Gastrocnemius medialis (tissue), 4 donors: ENCODE measurements around the gene CPEB1.

Experiments
- POLR2A ChIP-seq, 2 donors: fragments of 450-650 bp; IDR thresholded peaks; one replicate each; pipeline ENCODE4 v1.6.1; 2017; ENCODE audit warnings: antibody characterized with exemption in 2 of 2, mild to moderate bottlenecking in 2 of 2, moderate library complexity in 2 of 2
- TF ChIP-seq, protein P1 (sequence below), 5 experiments: fragments of 450-650 bp in 3 of 5; fragments of 200-600 bp in 2 of 5; sonication (generic) in 2 of 5; IDR thresholded peaks in 4 of 5; conservative IDR thresholded peaks in 1 of 5; 1 replicate in 4 of 5; 2 replicates in 1 of 5; pipeline ENCODE4 v1.5.1; 2016 to 2019; ENCODE audit warnings: antibody characterized with exemption in 5 of 5, mild to moderate bottlenecking in 3 of 5, moderate library complexity in 3 of 5

DNA sequence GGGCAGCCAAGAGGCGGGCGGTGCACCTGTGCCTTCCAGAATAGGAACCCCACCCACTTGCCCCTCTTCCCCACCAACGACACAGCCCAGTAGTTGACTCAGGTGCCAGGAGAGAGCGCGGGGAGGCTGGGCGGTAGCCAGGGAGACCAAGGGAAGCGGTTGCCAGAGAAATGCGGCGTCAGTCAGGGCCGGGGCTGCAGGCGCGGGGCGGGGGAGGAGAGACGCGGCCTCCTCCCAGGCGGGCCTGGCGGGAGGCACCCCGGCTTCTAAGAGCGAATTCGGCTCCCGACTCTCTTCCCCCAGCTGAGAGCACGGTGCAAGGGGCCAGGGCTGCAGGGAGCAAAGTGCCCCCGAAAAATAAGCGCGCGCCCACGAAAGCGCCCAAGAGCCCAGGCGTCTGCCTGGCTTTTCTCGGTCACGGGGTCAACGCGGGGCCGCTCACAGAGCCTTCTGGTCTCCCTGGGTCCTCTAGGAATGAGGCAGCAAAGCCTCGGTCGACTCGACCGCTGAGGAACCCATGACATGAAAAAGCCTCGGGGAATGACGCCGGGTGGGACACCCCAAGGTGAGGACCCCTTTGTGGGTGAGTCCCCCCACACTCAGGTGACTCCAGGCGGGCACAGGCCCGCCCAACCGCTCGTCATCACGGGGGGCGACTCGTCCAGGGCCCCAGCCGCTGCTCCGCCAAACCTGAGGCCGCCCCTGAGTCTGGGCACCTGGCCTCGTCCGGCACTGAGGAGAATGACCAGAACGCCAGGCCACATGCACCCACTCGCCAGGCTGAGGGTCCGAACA is 716 bp downstream of the CPEB1 start:
- no peak for TF ChIP-seq POLR2A (IDR thresholded peaks at IDR 0.05)
- TF ChIP-seq, protein P1, sequence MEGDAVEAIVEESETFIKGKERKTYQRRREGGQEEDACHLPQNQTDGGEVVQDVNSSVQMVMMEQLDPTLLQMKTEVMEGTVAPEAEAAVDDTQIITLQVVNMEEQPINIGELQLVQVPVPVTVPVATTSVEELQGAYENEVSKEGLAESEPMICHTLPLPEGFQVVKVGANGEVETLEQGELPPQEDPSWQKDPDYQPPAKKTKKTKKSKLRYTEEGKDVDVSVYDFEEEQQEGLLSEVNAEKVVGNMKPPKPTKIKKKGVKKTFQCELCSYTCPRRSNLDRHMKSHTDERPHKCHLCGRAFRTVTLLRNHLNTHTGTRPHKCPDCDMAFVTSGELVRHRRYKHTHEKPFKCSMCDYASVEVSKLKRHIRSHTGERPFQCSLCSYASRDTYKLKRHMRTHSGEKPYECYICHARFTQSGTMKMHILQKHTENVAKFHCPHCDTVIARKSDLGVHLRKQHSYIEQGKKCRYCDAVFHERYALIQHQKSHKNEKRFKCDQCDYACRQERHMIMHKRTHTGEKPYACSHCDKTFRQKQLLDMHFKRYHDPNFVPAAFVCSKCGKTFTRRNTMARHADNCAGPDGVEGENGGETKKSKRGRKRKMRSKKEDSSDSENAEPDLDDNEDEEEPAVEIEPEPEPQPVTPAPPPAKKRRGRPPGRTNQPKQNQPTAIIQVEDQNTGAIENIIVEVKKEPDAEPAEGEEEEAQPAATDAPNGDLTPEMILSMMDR (IDR thresholded peaks at IDR 0.05 in 4 of 5, conservative IDR thresholded peaks at IDR 0.05 in 1 of 5): no peak
